Measurements from ENCODE around the gene ZNF862. TPM values are rescaled to one million over a fixed set of nuclear protein-coding genes. Genes with fewer than 3 reads are reported as not detected.
A peak's percentile ranks its signal among the peaks of the same experiment; 100 is the strongest.

The ZNF862 gene
- total and polyA plus RNA-seq, 2 of the 8 experiments (the other 6 are each of a cell fraction or from before 2014, with no cell fraction given) = 1.8 to 3.9 TPM

DNA sequence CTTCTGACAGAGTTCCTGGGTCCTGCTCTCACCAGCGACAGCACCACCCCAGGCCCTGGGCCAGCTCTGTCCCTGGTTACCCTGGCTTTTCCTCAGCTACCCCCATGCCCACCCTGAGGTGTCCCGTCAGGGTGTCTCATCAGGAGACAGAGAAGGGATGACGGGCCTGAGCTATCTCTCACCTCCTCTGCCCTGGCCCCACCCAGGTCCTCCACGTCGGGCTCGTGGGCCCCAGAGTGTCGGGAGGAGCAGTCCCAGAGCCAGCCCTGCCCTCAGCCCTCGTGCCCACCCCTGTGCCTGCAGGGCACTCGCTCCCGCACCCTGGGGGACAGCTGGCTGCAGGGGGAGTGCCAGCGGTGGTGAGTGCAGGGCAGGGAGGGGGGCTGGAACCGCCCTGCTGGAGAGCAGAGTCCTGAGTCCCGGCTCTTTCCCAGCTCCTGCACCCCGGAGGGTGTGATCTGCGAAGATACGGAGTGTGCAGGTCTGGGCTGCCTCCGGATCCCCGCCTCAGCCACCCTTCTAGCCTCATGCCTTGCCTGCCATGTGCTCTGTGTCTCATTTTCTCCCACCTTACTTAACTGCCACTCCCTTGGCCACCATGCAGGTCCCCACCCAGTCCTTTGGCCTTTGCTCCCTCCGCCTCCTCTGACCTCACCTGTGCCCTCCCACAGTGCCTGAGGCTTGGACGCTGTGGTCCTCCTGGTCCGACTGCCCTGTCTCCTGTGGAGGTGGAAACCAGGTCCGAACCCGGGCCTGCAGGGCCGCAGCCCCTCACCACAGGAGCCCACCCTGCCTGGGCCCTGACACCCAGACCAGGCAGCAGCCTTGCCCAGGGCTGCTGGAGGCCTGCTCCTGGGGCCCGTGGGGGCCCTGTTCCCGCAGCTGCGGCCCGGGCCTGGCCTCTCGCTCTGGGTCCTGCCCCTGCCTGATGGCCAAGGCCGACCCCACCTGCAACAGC is 16.7 kb upstream of the ZNF862 start:
- POLR2A ChIA-PET (ENCODE audit: partially characterized antibody) = interaction anchor here (0.7 to 1.6 kb wide), 3 partner anchors 8 to 25 kb away, joined by 3 to 4 read pairs (median 3); no protein-coding TSS in a partner anchor
- TF ChIP-seq NRF1 (IDR thresholded peaks at IDR 0.05; ENCODE audit: low read depth, low read length) (no peak), EP300 (IDR thresholded peaks at IDR 0.05; ENCODE audit: borderline replicate concordance in 1 of 2, low read depth in 2 of 2, low read length in 2 of 2) (no peak), NANOG (IDR thresholded peaks at IDR 0.05; ENCODE audit: insufficient read depth, low read depth, low read length, poor library complexity, severe bottlenecking) (no peak), SIN3A (conservative IDR thresholded peaks at IDR 0.05 in 1 of 2, IDR thresholded peaks at IDR 0.05 in 1 of 2; ENCODE audit: low read depth in 1 of 2, low read length in 2 of 2) (no peak), CREB1 (IDR thresholded peaks at IDR 0.05) (no peak), BACH1 (IDR thresholded peaks at IDR 0.05; ENCODE audit: low read length) (no peak), TBP (IDR thresholded peaks at IDR 0.05; ENCODE audit: low read depth, low read length) (no peak), KDM4A (IDR thresholded peaks at IDR 0.05; ENCODE audit: low read depth, low read length, severe bottlenecking) (no peak), CHD1 (IDR thresholded peaks at IDR 0.05; ENCODE audit: low read depth, low read length) (no peak)
- TF ChIP-seq, protein P1, sequence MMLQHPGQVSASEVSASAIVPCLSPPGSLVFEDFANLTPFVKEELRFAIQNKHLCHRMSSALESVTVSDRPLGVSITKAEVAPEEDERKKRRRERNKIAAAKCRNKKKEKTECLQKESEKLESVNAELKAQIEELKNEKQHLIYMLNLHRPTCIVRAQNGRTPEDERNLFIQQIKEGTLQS (IDR thresholded peaks at IDR 0.05; ENCODE audit: insufficient read depth, low read depth, low read length) = no peak

More for the DNA sequence above, 16.7 kb upstream of the ZNF862 start:
- Histone ChIP-seq H3K9ac (replicated peaks in 1 of 4; ENCODE audit: extremely low read depth in 1 of 4, low read depth in 3 of 4, low read length in 3 of 4) (no peak overlapping the region), H3K79me2 (ENCODE audit: control insufficient read depth in 1 of 2, insufficient read depth in 2 of 2, low read length in 2 of 2) (no peaks in the 10 kb centered on the region), H3K56ac (replicated peaks; ENCODE audit: insufficient read length, low read depth, low read length) (no peak overlapping the region), H2BK12ac (ENCODE audit: low read depth, low read length) (no peak overlapping the region), H3K4me1 (replicated peaks in 1 of 4; ENCODE audit: control insufficient read depth in 3 of 4, insufficient read depth in 4 of 4, low read length in 3 of 4) (peaks cover 0 to 1% (median under 1%) of the 10 kb centered on the region in 4 experiments; a peak in 3 of 7 replicates), H3K27me3 (replicated peaks in 1 of 4; ENCODE audit: control insufficient read depth in 3 of 4, extremely low read depth in 1 of 4, insufficient read depth in 3 of 4, low read length in 3 of 4) (no peaks in the 10 kb centered on the region), H3K18ac (ENCODE audit: extremely low read depth, low read length) (no peak overlapping the region; the same call in 1 of the 2 replicates), H2BK20ac (ENCODE audit: low read length) (no peak overlapping the region), H3K36me3 (ENCODE audit: control insufficient read depth in 2 of 4, insufficient read depth in 4 of 4, low read length in 3 of 4) (no peaks in the 10 kb centered on the region), H3K4me2 (ENCODE audit: insufficient read depth in 1 of 2, low read depth in 2 of 2, low read length in 2 of 2) (no peak overlapping the region), H3K14ac (ENCODE audit: insufficient read length) (no peak overlapping the region), H2AFZ (ENCODE audit: low read length) (no peak overlapping the region), H2AK5ac (ENCODE audit: low read depth, low read length) (0 out of 2 replicates have a peak overlapping the region, but pooled peaks have one; percentile 13), H3K23me2 (ENCODE audit: low read depth, low read length) (no peaks in the 10 kb centered on the region), H3K23ac (ENCODE audit: insufficient read length) (no peak overlapping the region), H4K91ac (replicated peaks; ENCODE audit: insufficient read length, low read length) (no peak overlapping the region), H4K20me1 (replicated peaks in 1 of 2; ENCODE audit: control insufficient read depth in 1 of 2, insufficient read depth in 2 of 2, low read length in 2 of 2) (no peaks in the 10 kb centered on the region), H2BK120ac (replicated peaks; ENCODE audit: low read depth, low read length) (no peak overlapping the region), H4K5ac (ENCODE audit: insufficient read length, low read depth, low read length) (no peak overlapping the region), H2BK5ac (ENCODE audit: low read depth, low read length) (no peak overlapping the region), H3K9me3 (ENCODE audit: insufficient read depth in 2 of 2, low read depth in 1 of 2, low read length in 1 of 2) (peaks cover 8 to 29% of the 10 kb centered on the region in 2 experiments; a peak in 3 of 4 replicates), H3K4ac (replicated peaks; ENCODE audit: insufficient read length, low read depth, low read length) (no peak overlapping the region), H3K4me3 (ENCODE audit: extremely low read depth in 1 of 4, insufficient read depth in 2 of 4, low read depth in 3 of 4, low read length in 4 of 4) (no peak overlapping the region), H4K8ac (ENCODE audit: extremely low read depth, insufficient read depth, low read length) (no peak overlapping the region), H2BK15ac (ENCODE audit: low read length) (no peak overlapping the region), H3K79me1 (ENCODE audit: low read depth, low read length) (no peaks in the 10 kb centered on the region; the same call in 1 of the 2 replicates), H3K27ac (ENCODE audit: low read depth, low read length) (no peak overlapping the region)
- CTCF ChIA-PET (ENCODE audit: partially characterized antibody) = interaction anchor here (0.7 to 5.2 kb wide), 7 partner anchors 8 to 32 kb away, joined by 3 to 67 read pairs (median 6); no protein-coding TSS in a partner anchor
- FAIRE-seq (no peak), DNase-seq (ENCODE audit: low read depth in 1 of 2, low spot score in 2 of 2) (no peak)
- 88% methylated on average over 24 of the region's 30 CpGs; no CpG with 5 or more reads in 1 of the 2 experiments for WGBS, 2 experiments (ENCODE audit: extremely low coverage in 1 of 2, insufficient coverage in 1 of 2, insufficient read length in 1 of 2, insufficient replicate concordance in 2 of 2, low coverage in 1 of 2, low lambda C conversion rate in 2 of 2, missing lambda C conversion rate in 1 of 2)
